Right lobe of liver (tissue), 4 donors: Measurements from ENCODE around the gene GRAMD1C.

ENCODE experiments used
- CTCF ChIP-seq, 4 donors: fragments of 200-600 bp in 3 of 4; fragments of 450-650 bp in 1 of 4; IDR thresholded peaks; one replicate each; pipeline versions ENCODE4 v1.5.1 to v1.8.0; 2016 to 2022; ENCODE audit warnings: antibody characterized with exemption in 4 of 4, mild to moderate bottlenecking in 2 of 4
- POLR2A ChIP-seq: fragments of 450-650 bp; IDR thresholded peaks from one replicate; pipeline ENCODE4 v1.6.1; 2017; ENCODE audit warnings: antibody characterized with exemption, mild to moderate bottlenecking
- donor health status: DM: no; HTN: no; CAD: no.
- donor health status: DM: no; HTN: no; CAD: no.
- donor health status: DM: no; HTN: yes; CAD: no.

- TF ChIP-seq POLR2A (no peak), CTCF (IDR thresholded peaks at IDR 0.05) (no peak)
These were observed 33.9 kb upstream of the GRAMD1C start for GRCh38 chr3:113804661-113805060.
